PC-3 (cell line): ENCODE results near the gene FPGS. TPM values are rescaled to one million over a fixed set of nuclear protein-coding genes. Genes with fewer than 3 reads are reported as not detected.
"Not testable (repeated sequence)": the region's sequence is repeated elsewhere in the genome, so short reads cannot be mapped to it uniquely, and the experiment has no call there.

Experiments
- ATAC-seq: fragments of 200-7000 bp; cut with Tn5 transposase; 2 replicates; pipeline ENCODE4 v1.9.1; 2020; ENCODE audit warnings: mild to moderate bottlenecking, moderate library complexity
- BruUV-seq: library from RNA; stranded (reverse); fragments of 400-500 nt; replicated peaks from 2 replicates; lab custom pipeline; 2021; lab: Mats Ljungman, UMichigan
- CTCF ChIA-PET: fragments of 300-600 bp; sonication (Branson Sonifier 250); formaldehyde crosslinking; loops from one replicate; lab custom pipeline; 2022; ENCODE audit warnings: antibody characterized with exemption; lab: Charles Lee
- POLR2A ChIA-PET: fragments of 300-600 bp; sonication (Branson Sonifier 250); formaldehyde crosslinking; loops from one replicate; lab custom pipeline; 2022; ENCODE audit warnings: antibody characterized with exemption; ENCODE audit not compliant: unreplicated experiment; lab: Charles Lee
- DNase-seq: peaks from one replicate; pipeline ENCODE4 v3.0.0-alpha.2; 2015
- H2AFZ ChIP-seq: fragments of 300-600 bp; sonication (generic); 2 replicates; pipeline ENCODE4 v1.6.0; 2016; ENCODE audit warnings: antibody characterized with exemption, low read length
- H3F3A ChIP-seq: fragments of 300-600 bp; sonication (generic); one replicate; pipeline ENCODE4 v1.6.0; 2017; ENCODE audit warnings: antibody characterized with exemption, low read length, control low read depth, mild to moderate bottlenecking; ENCODE audit not compliant: unreplicated experiment
- H3K27ac ChIP-seq: fragments of 300-600 bp; sonication (generic); 2 replicates; pipeline ENCODE4 v1.5.1; 2016; ENCODE audit warnings: mild to moderate bottlenecking, low read length
- H3K27me3 ChIP-seq: fragments of 300-600 bp; sonication (generic); 2 replicates; pipeline ENCODE4 v1.6.1; 2016; ENCODE audit warnings: low read length, mixed read lengths
- H3K36me3 ChIP-seq: fragments of 300-600 bp; sonication (generic); 2 replicates; pipeline ENCODE4 v1.6.1; 2016; ENCODE audit warnings: low read depth, mixed run types, low read length, mixed read lengths
- H3K4me1 ChIP-seq: fragments of 300-600 bp; sonication (generic); 2 replicates; pipeline ENCODE4 v1.5.1; 2016; ENCODE audit warnings: low read length; ENCODE audit not compliant: insufficient read depth
- H3K4me2 ChIP-seq: fragments of 300-600 bp; sonication (generic); 2 replicates; pipeline ENCODE4 v1.6.0; 2016; ENCODE audit warnings: low read length
- H3K4me3 ChIP-seq: fragments of 300-600 bp; sonication (generic); 2 replicates; pipeline ENCODE4 v1.5.1; 2016; ENCODE audit warnings: mild to moderate bottlenecking, low read length, mixed read lengths
- H3K79me2 ChIP-seq: fragments of 300-600 bp; sonication (generic); 2 replicates; pipeline ENCODE4 v1.6.1; 2017; ENCODE audit warnings: low read length, mixed read lengths
- H3K9ac ChIP-seq: fragments of 300-600 bp; sonication (generic); 2 replicates; pipeline ENCODE4 v1.6.0; 2016; ENCODE audit warnings: mild to moderate bottlenecking, low read length
- H3K9me2 ChIP-seq: fragments of 300-600 bp; sonication (generic); replicated peaks from 2 replicates; pipeline ENCODE4 v1.6.1; 2016; ENCODE audit warnings: mixed run types, low read length, mixed read lengths
- H3K9me3 ChIP-seq: fragments of 300-600 bp; sonication (generic); 2 replicates; pipeline ENCODE4 v1.6.1; 2016; ENCODE audit warnings: low read length, mixed read lengths
- H4K20me1 ChIP-seq: fragments of 300-600 bp; sonication (generic); 2 replicates; pipeline ENCODE4 v1.6.1; 2016; ENCODE audit warnings: low read length, mixed read lengths
- CTCF ChIP-seq: fragments of 300-600 bp; sonication (generic); conservative IDR thresholded peaks from 2 replicates; pipeline ENCODE4 v1.5.1; 2017; ENCODE audit warnings: antibody characterized with exemption, low read depth, mild to moderate bottlenecking, low read length
- EZH2 ChIP-seq: fragments of 300-600 bp; sonication (generic); IDR thresholded peaks from one replicate; pipeline ENCODE4 v1.6.1; 2017; ENCODE audit warnings: antibody characterized with exemption, mild to moderate bottlenecking, low read length; ENCODE audit not compliant: unreplicated experiment
- EZH2phosphoT487 ChIP-seq: fragments of 300-600 bp; sonication (generic); IDR thresholded peaks from 2 replicates; pipeline ENCODE4 v1.6.1; 2018; ENCODE audit warnings: mild to moderate bottlenecking, antibody characterized with exemption, low read length, borderline replicate concordance
- intact Hi-C: fragments of 100-400 bp; cut with micrococcal nuclease; formaldehyde crosslinking; loops from 2 replicates; pipeline ENCODE4 v1.9.0; 2023
- total RNA-seq: library from RNA; depleted of rRNA; stranded (reverse); fragments of >200 nt; gene quantifications from 2 replicates; pipeline ENCODE4 v1.2.3, GENCODE V29; 2014

The FPGS gene
- total RNA-seq, 1 experiment from 2014 or later, result 78.5 TPM

GRCh38 chr9:127755061-127756060, 47.3 kb upstream of the FPGS start:
- peaks cover 20% of the 10 kb centered on the region for H3K27me3 ChIP-seq
- no peaks in the 10 kb centered on the region for H3K9me3 ChIP-seq
- H3K4me3 ChIP-seq, result no peak overlapping the region
- TF ChIP-seq EZH2phosphoT487 (no peak), EZH2 (no peak), CTCF (no peak)
- no peak overlapping the region for H3K4me2 ChIP-seq
- no peaks in the 10 kb centered on the region for H4K20me1 ChIP-seq
- no peak for DNase-seq
- intact Hi-C loops, result no loop called here
- no peak overlapping the region for H3K27ac ChIP-seq
- H3K9me2 ChIP-seq, result no peaks in the 10 kb centered on the region
- no peak overlapping the region for H3K9ac ChIP-seq
- no peaks in the 10 kb centered on the region for H3K4me1 ChIP-seq
- ChIA-PET POLR2A (no interaction called here), CTCF (no interaction called here)
- no peaks in the 10 kb centered on the region for H3K79me2 ChIP-seq
- BruUV-seq, result no TSS peak
- H2AFZ ChIP-seq, result no peak overlapping the region
- no peaks in the 10 kb centered on the region for H3K36me3 ChIP-seq
- H3F3A ChIP-seq, result no peaks in the 10 kb centered on the region
- ATAC-seq, result no peak

GRCh38 chr9:127756233-127756632, 46.4 kb upstream of the FPGS start:
- Histone ChIP-seq H2AFZ (no peak overlapping the region), H3K4me3 (no peak overlapping the region), H3K9ac (no peak overlapping the region), H3K9me3 (no peaks in the 10 kb centered on the region), H4K20me1 (no peaks in the 10 kb centered on the region), H3K27ac (no peak overlapping the region), H3K36me3 (no peaks in the 10 kb centered on the region), H3K4me2 (no peak overlapping the region), H3K4me1 (no peaks in the 10 kb centered on the region), H3K27me3 (peaks cover 20% of the 10 kb centered on the region), H3F3A (no peaks in the 10 kb centered on the region), H3K79me2 (no peaks in the 10 kb centered on the region), H3K9me2 (no peaks in the 10 kb centered on the region)
- ATAC-seq (no peak), DNase-seq (no peak)
- intact Hi-C loops, result no loop called here
- ChIA-PET CTCF (no interaction called here), POLR2A (no interaction called here)
- no peak for TF ChIP-seq CTCF
- no peak for TF ChIP-seq EZH2phosphoT487
- TF ChIP-seq EZH2, result no peak
- no TSS peak for BruUV-seq

- H3K79me2 ChIP-seq, H3K9me3 ChIP-seq, ATAC-seq, POLR2A ChIA-PET, H3K9me2 ChIP-seq, intact Hi-C loops, H3K9ac ChIP-seq, BruUV-seq, H3K36me3 ChIP-seq, H3F3A ChIP-seq, H3K4me2 ChIP-seq, CTCF ChIA-PET, H3K27ac ChIP-seq, H2AFZ ChIP-seq, H4K20me1 ChIP-seq, DNase-seq, H3K4me3 ChIP-seq, H3K4me1 ChIP-seq: not testable (repeated sequence)
- peaks cover 20% of the 10 kb centered on the region for H3K27me3 ChIP-seq
Observed at GRCh38 chr9:127756776-127757175, 45.9 kb upstream of the FPGS start.
